ENCODE data around the gene SPECC1. TPM values are rescaled to one million over a fixed set of nuclear protein-coding genes. Genes with fewer than 3 reads are reported as not detected.

The SPECC1 gene
- total RNA-seq, 4 donors from 2014 or later, result 9.8 to 24.2 (median 11.7) TPM

- DNase-seq (ENCODE audit: low spot score in 2 of 2), result no peak
- intact Hi-C loops (cut with DNase I; ENCODE audit: low total_unique reads), result no loop called here
- 22 to 26% methylated on average over 18 to 22 of the region's 22 CpGs for WGBS, 2 donors
- TF ChIP-seq, protein P1, sequence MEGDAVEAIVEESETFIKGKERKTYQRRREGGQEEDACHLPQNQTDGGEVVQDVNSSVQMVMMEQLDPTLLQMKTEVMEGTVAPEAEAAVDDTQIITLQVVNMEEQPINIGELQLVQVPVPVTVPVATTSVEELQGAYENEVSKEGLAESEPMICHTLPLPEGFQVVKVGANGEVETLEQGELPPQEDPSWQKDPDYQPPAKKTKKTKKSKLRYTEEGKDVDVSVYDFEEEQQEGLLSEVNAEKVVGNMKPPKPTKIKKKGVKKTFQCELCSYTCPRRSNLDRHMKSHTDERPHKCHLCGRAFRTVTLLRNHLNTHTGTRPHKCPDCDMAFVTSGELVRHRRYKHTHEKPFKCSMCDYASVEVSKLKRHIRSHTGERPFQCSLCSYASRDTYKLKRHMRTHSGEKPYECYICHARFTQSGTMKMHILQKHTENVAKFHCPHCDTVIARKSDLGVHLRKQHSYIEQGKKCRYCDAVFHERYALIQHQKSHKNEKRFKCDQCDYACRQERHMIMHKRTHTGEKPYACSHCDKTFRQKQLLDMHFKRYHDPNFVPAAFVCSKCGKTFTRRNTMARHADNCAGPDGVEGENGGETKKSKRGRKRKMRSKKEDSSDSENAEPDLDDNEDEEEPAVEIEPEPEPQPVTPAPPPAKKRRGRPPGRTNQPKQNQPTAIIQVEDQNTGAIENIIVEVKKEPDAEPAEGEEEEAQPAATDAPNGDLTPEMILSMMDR (IDR thresholded peaks at IDR 0.05), result no peak
- TF ChIP-seq POLR2A (IDR thresholded peaks at IDR 0.05), result no peak
- H3K4me3 ChIP-seq (ENCODE audit: low read depth, poor library complexity, severe bottlenecking), result peak overlapping the region; percentile 97
Measured at GRCh38 chr17:19978209-19978802, 30.9 kb upstream of the SPECC1 start.

- no peak for DNase-seq (ENCODE audit: low spot score in 2 of 2)
- intact Hi-C loops (cut with DNase I; ENCODE audit: low total_unique reads), result no loop called here
- no peak overlapping the region for H3K4me3 ChIP-seq (ENCODE audit: low read depth, poor library complexity, severe bottlenecking)
- WGBS, 2 donors, result 90 to 92% methylated on average over 13 of the region's 13 CpGs
- TF ChIP-seq, protein P1 (IDR thresholded peaks at IDR 0.05), result no peak
- no peak for TF ChIP-seq POLR2A (IDR thresholded peaks at IDR 0.05)
Measured at GRCh38 chr17:19978805-19979211, 30.4 kb upstream of the SPECC1 start.

GRCh38 chr17:19979917-19980770 lies 29.0 kb upstream of the SPECC1 start:
- intact Hi-C loops (cut with DNase I; ENCODE audit: low total_unique reads), result no loop called here
- peak in 1 of 2 donors; percentile 82 for DNase-seq (ENCODE audit: low spot score in 2 of 2)
- H3K4me3 ChIP-seq (ENCODE audit: low read depth, poor library complexity, severe bottlenecking), result no peak overlapping the region
- 76 to 86% methylated on average over 43 of the region's 43 CpGs for WGBS, 2 donors
- TF ChIP-seq, protein P1 (IDR thresholded peaks at IDR 0.05), result no peak
- TF ChIP-seq POLR2A (IDR thresholded peaks at IDR 0.05), result no peak

GRCh38 chr17:19986941-19987861 lies 22.0 kb upstream of the SPECC1 start:
- DNase-seq (ENCODE audit: low spot score in 2 of 2), result peak in 1 of 2 donors; percentile 32
- no peak overlapping the region for H3K4me3 ChIP-seq (ENCODE audit: low read depth, poor library complexity, severe bottlenecking)
- WGBS, 2 donors, result 60 to 75% methylated on average over 13 of the region's 13 CpGs

DNA sequence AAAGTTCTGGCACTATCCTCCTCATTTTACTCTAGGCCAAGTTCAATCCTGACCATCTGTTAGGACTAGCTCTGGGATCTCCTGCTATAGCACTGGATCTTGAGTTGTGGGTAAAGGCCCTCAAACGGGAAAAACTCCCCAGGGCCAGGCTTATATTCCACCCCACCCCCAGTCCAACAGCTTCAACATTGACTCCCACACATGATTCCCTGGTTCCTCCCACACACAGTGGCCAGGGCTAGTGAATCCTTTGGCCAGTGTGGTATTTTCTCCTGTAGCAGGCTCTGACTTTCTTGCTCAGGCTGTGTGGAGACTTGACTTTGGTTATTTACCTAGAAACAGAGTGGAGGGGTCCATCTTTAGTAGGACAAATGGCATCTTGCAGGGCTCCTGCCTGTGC lies 21.3 kb upstream of the SPECC1 start:
- no peak overlapping the region for H3K4me3 ChIP-seq (ENCODE audit: low read depth, poor library complexity, severe bottlenecking)
- intact Hi-C loops (cut with DNase I; ENCODE audit: low total_unique reads), result no loop called here
- peak in 1 of 2 donors; percentile 45 for DNase-seq (ENCODE audit: low spot score in 2 of 2)
- WGBS, 2 donors, result 43 to 63% methylated on average over 1 of the region's 1 CpG
- TF ChIP-seq POLR2A (IDR thresholded peaks at IDR 0.05), result no peak
- TF ChIP-seq, protein P1 (IDR thresholded peaks at IDR 0.05), result no peak

More at GRCh38 chr17:19986941-19987861, 22.0 kb upstream of the SPECC1 start:
- intact Hi-C loops (cut with DNase I; ENCODE audit: low total_unique reads), result no loop called here
- no peak for TF ChIP-seq POLR2A (IDR thresholded peaks at IDR 0.05)
- TF ChIP-seq, protein P1 (IDR thresholded peaks at IDR 0.05), result no peak

Measured in lower leg skin (tissue), 4 donors.